ENCODE results near the gene SLCO2A1.

Gene SLCO2A1

DNA sequence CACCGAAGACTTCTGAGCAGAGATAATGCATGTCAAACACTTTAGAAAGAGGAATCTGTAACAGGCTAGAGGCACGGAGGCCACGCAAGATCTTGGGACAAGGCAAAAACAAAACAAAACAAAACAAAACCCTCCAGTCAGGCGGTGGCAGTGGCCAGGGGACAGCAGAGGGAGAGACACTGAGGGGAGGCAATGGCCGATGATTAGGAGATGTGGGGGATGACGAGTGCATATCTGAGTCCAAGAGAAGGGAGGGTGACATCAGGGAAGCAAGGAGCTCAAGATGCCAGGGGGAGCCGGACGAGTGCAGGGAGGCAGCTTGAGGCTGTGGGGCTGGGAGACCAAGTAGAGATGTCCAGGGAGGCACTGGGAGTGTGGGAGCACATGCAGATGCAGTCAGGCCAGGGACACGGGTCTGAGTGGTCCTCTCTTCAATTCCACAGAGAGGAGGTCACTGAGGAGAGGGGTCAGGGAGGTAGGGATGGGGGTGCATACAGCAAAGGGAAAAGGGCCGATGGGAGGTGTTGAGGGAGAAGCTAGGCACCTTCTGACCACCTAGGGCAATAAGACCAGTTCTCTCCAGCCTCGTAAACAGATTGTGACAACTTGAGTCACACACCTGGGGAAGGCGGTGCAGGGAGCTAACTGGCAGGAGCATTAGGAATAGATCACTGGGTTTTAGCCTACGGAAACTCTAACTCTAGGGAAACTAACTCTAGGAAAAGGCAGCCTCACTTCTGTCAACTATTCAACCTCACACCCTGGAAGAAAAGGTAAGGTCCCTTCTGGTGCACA is 29.6 kb downstream of the SLCO2A1 start:
- no peak for ATAC-seq

DNA sequence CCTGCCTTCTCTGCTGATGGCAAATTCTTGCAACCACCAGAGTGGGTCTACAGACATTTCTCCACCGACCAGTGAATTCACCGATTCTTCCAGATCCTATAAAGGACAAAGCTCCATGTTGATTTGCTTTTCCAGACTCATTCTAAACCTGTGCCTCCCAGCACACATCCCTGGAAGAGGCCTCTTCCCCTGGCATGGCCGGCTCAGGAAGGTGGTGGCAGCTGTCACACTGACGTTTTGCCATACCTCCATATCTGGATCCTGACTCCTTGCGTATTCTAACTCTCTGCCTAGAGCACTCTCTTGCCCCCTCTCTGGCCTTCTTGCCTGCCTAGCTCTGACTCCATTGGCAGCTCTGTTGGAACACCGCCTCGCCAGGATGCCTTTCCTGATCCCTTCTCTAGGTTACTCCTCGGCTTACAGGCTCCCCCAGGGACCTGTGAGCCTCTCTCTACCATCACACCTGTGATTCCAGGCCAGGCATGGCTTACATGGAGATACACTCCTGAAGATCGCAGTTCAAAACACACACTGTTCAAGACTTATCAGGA is 31.0 kb downstream of the SLCO2A1 start:
- no peak for ATAC-seq

DNA sequence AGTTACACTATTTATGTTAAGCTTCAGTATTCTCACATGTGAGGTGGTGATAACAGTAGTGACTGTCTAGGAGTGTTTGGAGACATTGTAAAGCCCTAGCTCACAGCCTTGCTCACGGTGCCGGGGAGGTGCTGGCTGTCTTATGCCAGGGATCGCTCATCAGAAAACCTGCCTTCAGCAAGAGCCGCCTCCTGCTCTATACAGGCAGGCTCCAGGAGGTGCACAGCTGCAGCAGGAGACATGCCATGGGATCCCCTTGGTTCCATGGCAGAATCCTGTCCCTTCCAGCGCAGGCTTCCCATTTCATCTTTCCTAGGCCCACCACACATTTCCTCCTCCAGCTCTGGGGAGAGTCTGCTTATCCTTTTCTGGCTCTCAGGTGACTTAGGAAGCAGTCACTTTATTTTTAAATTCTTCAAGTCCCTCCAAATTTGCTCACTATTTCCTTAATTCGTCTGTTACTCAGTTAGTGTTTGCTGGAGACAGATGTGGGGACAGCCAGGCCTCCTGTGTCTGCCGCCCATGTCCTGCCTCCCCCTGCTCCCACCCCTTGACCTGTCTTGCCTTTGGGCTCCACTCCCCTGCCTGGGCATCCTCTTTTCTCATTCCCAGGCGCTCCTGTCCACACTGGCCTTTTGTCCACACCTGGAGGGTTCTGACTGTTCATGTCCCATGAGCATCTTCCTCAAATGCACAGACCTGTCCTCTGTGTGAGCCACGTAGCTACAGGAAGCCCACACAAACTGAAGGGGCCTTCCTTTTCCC is 31.7 kb downstream of the SLCO2A1 start:
- no peak for ATAC-seq

DNA sequence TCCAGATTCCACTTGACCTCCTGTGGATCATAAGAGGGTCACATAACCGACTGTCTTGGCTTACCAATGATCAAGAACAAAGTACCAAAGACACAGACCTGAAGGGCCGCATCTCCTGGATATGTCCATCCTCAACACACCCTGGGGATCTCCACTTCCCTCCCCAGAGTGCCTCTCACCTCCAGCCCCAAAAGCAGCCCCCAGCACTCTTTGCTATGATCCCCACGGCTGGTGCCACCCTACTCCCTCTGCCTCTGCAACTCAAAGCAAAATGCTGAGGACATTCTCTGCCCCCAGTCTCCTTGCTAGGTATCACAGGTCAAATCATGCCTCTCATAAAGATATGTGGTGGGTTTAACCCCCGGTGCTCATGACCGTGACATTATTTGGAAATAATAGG is 32.7 kb downstream of the SLCO2A1 start:
- ATAC-seq = no peak

DNA sequence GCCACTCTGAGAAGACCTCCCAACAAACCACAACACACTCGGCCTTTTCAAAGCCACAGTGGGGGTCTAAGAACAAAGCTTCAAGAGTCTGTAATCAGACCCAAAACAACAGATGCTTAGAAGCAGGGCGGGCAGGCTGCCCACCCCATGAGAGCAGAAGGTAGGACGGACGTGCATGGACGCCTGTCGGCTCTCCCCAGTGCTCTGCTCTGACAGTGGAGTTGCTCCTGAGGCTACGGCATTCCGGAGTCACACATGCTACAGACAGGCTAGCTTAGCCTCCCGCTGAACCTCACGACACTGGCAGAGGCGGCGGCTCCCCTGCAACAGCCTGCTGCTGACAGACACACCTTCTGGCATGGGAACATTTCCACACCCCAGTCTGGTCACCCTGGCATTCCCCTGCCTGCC is 33.5 kb downstream of the SLCO2A1 start:
- ATAC-seq = no peak

DNA sequence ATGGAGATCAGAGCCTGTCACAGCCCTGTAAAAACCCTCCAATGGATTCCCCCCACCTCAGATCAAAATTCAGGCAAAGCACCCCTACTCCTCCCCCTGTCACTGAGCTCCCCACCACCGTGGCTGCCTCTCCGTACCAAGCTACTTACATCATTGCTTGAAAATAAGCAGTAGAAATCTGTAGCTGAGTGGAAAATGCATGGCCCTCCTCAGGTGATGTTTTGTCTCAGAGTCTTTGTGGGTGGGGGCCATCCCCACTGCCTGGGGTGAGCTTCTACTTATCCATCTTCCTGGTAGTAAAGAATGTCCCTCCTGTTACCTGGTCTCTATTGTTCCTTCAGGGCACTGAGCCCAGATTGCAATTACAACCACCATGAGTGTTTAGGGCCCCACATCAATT is 34.5 kb downstream of the SLCO2A1 start:
- no peak for ATAC-seq

DNA sequence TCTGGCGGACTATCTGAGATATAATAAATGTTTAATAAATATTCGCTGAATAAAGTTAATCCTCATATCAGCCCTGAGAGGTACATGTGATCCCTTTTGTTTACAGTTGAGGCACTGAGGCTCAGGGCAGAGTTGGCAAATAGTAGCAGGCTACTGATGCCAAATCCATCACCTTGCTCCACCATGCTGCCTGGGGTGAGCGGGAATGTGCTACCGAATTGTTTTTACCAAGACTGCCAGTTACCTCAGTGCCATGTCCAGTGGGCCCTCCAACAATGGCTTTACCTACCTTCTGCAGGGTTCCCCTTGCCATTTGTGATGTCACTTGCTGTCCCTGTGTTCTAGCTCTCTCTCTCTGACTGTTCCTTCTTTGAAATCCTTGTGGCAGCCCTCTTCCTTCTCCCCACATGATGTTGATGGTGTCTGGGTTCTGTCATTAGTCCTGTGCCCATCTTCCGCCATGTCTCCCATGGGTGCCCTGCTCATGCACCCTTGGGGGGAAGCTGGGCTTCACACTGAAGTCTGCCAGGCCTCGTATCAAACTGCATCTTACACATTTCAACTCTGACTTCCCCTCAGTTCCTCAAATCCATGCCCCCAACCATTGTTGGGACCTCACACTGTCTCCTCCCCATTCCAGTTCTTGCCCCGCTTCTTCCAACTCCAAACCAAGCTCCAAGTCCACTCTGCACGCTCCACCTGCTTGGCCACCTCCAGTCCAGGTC is 35.4 kb downstream of the SLCO2A1 start:
- ATAC-seq = no peak

DNA sequence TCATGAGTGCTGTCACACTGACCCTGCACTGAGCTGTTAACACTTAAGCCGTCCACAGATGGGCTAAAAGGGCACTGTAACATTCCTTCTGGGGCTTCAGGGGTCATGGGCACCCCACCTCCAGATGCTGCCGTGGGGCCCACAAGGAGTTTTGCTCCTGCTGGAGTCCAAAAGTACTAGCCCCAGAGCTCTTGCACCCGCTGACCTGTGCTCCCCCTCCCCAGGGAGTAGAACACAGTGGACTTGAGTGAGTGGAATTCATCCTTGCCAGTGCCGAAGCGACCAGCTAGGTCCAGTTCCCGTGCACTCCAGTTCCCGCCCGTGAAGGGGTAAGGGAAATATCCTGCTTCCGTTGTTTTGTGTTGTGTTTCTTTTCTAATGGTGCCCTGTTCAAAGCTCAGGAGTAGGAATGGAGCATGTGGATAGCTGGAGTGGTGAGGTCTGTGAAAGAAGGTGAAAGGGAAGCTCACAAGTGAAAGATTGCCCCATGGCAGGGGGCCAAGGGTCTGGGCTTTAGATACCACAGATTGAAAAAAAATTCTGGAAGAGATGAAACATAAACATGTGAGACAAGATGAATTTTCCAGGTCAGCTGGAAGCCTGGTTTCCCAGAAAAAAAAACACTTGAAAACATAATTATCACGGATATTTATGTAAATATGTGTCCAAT is 36.6 kb downstream of the SLCO2A1 start:
- no peak for ATAC-seq

DNA sequence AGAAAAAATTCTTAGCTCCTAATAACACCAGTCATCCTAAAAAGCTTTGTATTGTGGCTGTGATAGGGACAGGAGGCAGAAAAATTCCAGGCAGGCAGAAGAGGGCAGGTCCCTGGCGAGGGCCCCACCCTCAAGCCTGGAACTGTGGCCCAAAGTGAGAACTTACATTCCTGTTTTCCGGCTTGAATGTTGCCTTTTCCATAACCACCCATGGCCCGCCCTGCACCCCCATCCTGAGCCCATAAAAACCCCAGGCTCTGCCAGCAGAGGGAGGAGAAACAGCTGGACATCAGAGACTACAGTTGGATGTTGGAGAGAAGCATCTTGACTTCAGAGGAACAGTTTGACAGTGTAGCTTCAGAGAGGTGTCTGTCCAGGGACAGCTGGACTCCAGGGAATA is 37.3 kb downstream of the SLCO2A1 start:
- no peak for ATAC-seq

DNA sequence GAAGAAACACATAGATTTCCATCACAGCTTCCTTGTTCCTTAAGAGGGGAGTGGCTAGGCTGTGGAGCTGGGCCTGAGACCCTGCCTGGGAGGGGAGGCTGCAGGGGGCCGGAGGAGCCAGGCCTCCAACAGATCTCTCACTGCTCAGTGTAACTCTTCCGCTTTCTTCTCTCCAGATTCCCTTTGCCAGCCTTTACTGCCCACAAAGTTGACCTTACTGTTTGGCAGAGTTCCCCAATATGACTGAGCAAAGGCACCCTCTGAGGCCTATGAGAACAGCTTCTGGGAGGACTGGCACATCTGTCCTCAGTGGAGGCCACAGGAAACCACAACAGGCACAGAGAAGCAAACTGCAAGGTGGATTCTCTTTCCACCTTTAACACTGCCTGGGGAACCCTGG is 38.1 kb downstream of the SLCO2A1 start:
- ATAC-seq = no peak

DNA sequence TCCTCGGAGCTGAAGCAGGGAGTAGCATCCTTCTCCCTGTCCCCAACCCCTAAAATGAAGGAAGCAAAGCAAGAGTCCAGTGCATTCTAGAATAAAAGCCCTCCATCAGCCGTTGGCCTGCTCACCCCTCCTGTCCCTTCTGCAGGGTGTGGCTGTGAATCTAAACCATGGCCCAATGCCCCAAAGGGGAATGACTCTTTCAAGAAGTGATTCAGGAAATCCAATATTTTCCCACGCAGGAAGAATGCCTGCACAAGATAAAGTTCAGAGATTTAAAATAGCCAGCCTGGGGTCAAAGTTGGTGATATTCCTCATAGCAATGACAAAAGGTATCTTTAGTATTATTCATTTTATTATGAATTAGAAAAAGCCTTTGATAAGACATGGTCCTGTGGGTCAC is 38.5 kb downstream of the SLCO2A1 start:
- no peak for ATAC-seq

DNA sequence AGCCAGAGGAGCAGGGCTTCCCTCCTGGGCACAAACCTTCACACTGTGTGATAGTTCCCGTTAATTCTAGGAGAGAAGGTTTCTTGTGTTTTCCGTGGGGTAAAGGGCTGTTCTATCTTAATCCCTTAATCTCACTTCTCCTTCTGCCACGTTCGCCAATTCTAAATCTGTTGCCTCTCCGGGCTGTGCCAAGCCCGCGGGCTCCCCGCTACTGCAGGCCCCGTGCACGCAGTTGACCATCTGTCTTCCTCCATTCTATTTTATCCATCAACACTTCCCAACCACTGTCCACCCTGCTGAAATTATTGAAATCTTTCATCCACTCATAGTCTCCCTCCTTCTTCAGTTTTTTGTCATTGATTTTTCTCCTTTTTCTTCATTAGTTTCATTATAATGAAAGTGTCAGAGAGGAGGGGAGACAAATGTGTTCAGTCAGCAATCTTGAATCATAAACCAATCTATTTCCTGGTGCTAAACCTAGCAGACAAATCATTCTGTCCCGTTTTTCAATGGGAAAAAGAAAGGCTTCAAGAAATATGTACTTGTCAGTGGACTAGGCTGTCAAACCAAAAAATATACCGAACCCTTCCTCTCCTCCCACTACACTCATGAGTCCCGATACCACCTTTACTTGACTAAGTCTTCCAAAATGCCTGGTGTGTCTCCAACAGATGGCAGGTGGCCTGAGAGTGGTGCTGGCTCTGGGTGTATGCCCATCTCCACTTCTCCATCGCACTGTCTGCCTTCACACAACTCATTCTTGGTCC is 39.6 kb downstream of the SLCO2A1 start:
- no peak for ATAC-seq

DNA sequence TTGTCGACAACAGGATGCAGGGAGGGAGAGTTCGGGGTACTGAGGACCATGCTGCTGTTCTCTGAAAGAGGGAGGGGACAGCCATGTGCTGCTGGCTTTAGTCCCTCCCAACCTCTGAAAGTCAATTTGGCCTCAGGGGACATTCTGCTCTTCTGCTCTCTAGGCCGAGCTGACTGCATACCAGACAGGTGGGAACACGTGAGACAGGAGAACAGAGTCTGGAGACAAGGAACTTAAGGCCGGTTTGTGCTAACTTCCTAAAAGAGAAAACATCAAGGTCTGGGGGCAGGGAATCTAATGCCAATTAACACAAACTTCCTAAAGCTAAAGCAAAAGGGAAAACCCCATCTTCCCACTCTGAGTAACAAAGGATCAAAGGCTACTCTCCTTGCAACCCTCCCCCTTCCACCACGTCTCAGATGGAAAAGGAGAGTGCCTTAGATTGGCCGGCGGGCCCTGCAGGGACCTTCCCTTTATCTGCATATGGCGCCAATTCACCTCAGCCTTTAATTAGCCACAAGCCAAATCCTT is 41.0 kb downstream of the SLCO2A1 start:
- ATAC-seq = no peak

DNA sequence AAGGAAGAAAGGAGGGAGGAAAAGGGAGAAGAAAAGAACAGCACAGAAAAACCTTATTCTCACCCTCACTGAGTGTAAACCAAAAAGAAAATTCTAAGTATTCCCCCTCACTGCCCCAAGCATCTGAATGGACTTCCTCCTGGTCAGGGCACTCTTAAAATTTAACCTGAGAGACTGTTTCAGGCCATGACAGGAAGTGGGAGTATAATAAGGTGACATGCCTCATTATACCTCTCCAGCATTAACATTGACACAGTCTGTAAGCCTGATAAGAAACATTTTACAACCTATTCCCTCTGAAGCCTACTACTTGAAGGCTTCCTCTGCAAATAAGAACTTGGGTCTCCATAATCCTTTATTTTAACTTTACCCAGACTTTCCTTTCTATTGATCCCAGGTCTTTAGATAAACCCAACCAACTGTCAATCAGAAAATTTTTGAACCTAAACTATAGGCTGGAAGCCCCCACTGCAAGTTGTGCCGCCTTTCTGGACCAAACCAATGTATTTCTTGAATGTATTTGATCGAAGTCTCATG is 41.7 kb downstream of the SLCO2A1 start:
- no peak for ATAC-seq

DNA sequence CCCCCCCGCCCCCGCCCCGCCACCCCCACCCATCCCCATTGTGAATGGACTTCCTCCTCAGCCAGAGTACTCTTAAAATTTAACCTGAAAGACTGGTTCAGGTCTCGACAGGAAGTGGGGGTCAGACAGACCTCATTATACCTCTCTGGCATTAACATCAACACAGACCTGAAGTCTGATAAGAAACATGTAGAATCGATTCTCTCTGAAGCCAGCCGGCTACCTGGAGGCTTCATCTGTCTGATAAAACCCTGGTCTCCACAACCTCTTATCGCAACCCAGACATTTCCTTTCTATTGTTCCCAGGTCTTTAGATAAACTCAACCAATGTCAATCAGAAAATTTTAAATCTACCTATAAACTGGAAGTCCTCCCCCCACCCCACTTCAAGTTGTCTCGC is 42.6 kb downstream of the SLCO2A1 start:
- no peak for ATAC-seq

DNA sequence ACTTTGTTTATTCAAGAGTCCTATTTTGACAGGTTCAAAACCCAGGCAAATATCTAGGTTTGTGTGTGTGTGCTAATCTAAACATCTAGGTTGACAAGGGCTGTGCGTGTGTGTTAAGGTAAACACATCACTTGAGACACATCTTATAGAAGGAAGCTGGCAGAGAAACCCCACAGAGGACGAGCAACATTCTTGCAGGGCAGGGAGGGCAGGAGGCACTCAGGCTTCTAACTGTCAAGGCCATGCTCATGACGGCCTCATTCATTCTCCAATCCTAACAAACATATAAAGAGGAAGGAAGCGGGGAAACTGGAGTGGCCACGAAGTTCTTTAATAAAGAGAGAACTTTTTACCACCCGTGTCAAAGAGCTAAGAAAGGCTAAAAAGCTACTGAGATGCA is 43.4 kb downstream of the SLCO2A1 start:
- ATAC-seq = no peak

DNA sequence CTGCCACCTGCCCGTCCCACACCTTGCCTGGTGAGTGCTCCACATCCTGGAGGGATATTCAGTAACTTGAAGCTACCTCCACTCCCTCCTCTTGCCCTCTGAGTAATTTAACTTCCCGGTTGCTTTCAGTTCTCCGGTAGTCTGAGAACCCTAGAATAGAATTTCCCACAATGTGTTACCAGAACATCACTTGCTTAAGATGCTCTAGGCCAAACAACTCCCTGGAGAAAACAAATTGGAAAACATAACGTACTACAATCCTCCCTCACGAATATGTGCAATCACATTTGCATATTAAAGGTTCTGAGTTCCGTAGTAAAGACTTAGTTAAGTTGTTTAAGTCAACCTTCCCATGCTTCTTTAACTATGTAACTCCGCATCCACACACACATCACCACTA is 44.8 kb downstream of the SLCO2A1 start:
- no peak for ATAC-seq

DNA sequence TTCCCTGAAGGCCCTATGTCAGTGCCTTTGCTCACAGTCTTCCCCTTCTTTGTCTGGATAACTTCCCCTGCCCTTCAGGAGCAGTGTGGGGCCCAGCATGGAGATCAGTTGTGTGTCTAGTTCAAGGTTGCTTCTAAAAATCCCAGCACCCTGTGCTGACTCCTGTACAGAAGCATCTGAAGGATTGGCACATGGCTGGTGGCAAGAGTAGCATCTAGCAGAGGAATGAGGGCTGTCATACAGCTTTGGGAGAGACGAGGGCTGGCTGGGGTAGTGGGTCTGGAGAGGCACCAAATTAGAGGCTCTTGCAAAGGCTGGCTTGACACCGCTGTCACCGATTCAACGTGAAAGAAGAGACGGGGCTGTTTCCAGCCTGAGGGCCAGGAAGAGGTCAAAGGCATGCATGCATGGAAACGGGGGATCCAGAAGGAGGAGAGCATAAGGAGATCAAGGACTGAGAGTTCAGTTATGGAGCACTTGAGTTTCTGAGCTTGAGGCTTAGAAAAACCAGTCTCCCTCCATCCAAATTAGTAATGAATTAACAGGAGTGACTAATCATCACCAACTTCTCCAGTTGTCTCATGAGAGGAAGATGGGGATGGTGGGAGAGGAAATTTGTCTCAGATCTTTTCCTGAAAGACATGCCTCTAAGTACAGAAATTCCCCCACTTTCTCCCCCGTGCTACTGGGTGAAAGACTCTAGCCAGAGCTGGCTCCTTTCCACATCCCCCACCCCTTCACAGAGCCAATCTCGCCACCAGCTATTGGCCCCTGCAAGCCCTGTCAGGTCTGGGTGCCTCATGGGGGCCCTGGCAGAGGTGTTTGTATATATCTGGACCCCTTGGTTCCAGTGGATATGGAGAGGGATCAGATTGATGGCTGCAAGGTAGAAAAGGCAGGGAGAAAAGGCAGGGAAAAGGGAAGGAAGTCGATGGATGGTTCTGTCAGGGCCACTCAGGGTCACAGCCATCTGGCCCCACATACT is 45.9 kb downstream of the SLCO2A1 start:
- ATAC-seq = no peak

DNA sequence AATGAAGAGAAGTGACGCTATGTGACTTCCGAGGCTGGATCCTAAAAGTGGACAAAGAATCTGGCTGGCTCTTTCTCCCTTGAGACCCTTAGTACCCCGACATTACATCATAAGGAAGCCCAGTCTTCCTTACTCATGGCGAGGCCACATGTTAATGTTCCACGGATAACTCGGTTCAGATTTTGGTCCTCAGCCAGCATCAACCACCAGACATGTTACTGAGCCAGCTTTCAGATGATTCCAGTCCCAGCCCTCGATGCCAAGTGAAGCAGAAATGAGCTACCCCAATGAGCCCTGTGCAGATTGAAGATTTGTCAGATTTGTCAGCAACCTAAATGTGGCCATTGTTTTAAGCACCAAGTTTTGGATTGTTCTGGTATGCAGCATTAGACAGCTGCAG is 46.6 kb downstream of the SLCO2A1 start:
- no peak for ATAC-seq

DNA sequence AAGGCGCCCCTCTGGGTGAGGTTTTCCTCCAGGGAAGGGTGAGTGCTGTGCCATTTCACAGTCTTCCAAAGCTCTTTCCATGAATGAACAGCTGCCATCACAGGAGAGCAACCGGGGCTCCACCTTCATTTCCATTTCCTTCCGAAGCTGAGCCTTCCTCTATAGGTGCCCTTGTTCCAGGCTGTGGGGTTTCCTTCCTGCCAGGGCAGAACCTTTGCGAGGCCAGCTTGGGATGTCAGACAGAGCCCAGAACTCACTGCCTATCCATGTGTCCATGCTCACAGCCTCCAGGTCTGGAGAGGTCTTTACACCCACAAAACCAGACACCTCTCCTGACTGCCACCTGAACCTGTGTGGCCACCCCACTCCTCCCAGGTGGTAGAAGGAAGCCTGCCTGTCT is 49.2 kb downstream of the SLCO2A1 start:
- no peak for ATAC-seq

Data from activated CD4-positive, CD25-positive, alpha-beta regulatory T cell treated with anti-CD3 and anti-CD28 coated beads, Interleukin-2, amount 50 U/mL, for 24 hours (primary cell).